Measurements from ENCODE around the gene MKS1. TPM values are rescaled to one million over a fixed set of nuclear protein-coding genes. Genes with fewer than 3 reads are reported as not detected.

Gene MKS1
- total RNA-seq, 1 experiment from 2014 or later = 24.8 TPM

- H3K4ac ChIP-seq (ENCODE audit: low read depth, low read length) = no peak overlapping the region
- H4K20me1 ChIP-seq (ENCODE audit: control insufficient read depth, insufficient read depth, insufficient read length) = no peaks in the 10 kb centered on the region
- no peak overlapping the region for H3K18ac ChIP-seq (ENCODE audit: insufficient read length, low read depth, low read length)
- H3K4me2 ChIP-seq (ENCODE audit: insufficient read depth, insufficient read length, low read length) = no peak overlapping the region
- no peaks in the 10 kb centered on the region for H3K9me3 ChIP-seq (ENCODE audit: control insufficient read depth, low read depth, low read length)
- no peak overlapping the region for H4K91ac ChIP-seq (ENCODE audit: insufficient read length, low read depth, low read length)
- no peak overlapping the region for H3K9ac ChIP-seq (ENCODE audit: extremely low read depth, insufficient read length, low read length)
- Mint-ChIP-seq H3K27me3 (ENCODE audit: low read depth) (peaks cover 14% of the 10 kb centered on the region), H3K4me3 (no peak overlapping the region), H3K4me1 (peaks cover 7 to 8% of the 10 kb centered on the region in 2 experiments; a peak in 3 of 4 replicates), H3K27ac (peak overlapping the region in 2 of 3 experiments; percentile 21 to 30; a peak in 1 of 7 replicates), H3K36me3 (ENCODE audit: insufficient read depth in 1 of 3, low read depth in 3 of 3) (no peaks in the 10 kb centered on the region), H3K9me3 (no peaks in the 10 kb centered on the region; a peak in 1 of 5 replicates)
- no peak overlapping the region for H2BK5ac ChIP-seq (ENCODE audit: insufficient read length, low read length)
- no peak overlapping the region for H3K23ac ChIP-seq (ENCODE audit: insufficient read length, low read depth, low read length)
- DNase-seq = peak; percentile 88
- no peak overlapping the region for H3T11ph ChIP-seq (ENCODE audit: low read length)
- no peaks in the 10 kb centered on the region for H3K23me2 ChIP-seq (ENCODE audit: insufficient read length, low read depth, low read length, poor library complexity, severe bottlenecking)
- no peaks in the 10 kb centered on the region for H3K4me1 ChIP-seq (ENCODE audit: insufficient read depth, low read length)
- TF ChIP-seq CTCF (conservative IDR thresholded peaks at IDR 0.05) = no peak
- H3K27me3 ChIP-seq (ENCODE audit: insufficient read depth, low read length) = no peaks in the 10 kb centered on the region; the same call in 1 of the 2 replicates
- no peak overlapping the region for H2AK5ac ChIP-seq (ENCODE audit: insufficient read length, low read length)
- no peaks in the 10 kb centered on the region for H3K79me1 ChIP-seq (ENCODE audit: insufficient read depth, low read depth, low read length, poor library complexity, severe bottlenecking)
- H3K14ac ChIP-seq (ENCODE audit: insufficient read depth, low read length) = no peak overlapping the region
- H2BK120ac ChIP-seq (ENCODE audit: low read depth, low read length, poor library complexity, severe bottlenecking) = no peak overlapping the region
- no peak overlapping the region for H2BK12ac ChIP-seq (ENCODE audit: insufficient read length, low read depth, low read length)
- no peak overlapping the region for H2BK15ac ChIP-seq (ENCODE audit: low read depth, low read length)
- no peak overlapping the region for H4K5ac ChIP-seq (ENCODE audit: insufficient read length, low read depth, low read length)
- no peak overlapping the region for H3K27ac ChIP-seq (ENCODE audit: insufficient read length, low read depth, low read length)
- WGBS (ENCODE audit: extremely low coverage, insufficient read length, low lambda C conversion rate) = no CpG with 5 or more reads among the region's 10 CpGs
- no peak overlapping the region for H3K56ac ChIP-seq (ENCODE audit: insufficient read length, low read depth, low read length)
- H3K79me2 ChIP-seq (ENCODE audit: insufficient read depth, low read length) = no peaks in the 10 kb centered on the region
- H2AFZ ChIP-seq (ENCODE audit: low read length) = no peak overlapping the region
- no peak overlapping the region for H4K8ac ChIP-seq (replicated peaks; ENCODE audit: insufficient read length, low read depth, low read length)
- H2BK20ac ChIP-seq (ENCODE audit: low read depth, low read length, poor library complexity, severe bottlenecking) = no peak overlapping the region
Observed at GRCh38 chr17:58184308-58184985, 34.6 kb downstream of the MKS1 start.
